ENCODE results near the gene BTG2.

DNA sequence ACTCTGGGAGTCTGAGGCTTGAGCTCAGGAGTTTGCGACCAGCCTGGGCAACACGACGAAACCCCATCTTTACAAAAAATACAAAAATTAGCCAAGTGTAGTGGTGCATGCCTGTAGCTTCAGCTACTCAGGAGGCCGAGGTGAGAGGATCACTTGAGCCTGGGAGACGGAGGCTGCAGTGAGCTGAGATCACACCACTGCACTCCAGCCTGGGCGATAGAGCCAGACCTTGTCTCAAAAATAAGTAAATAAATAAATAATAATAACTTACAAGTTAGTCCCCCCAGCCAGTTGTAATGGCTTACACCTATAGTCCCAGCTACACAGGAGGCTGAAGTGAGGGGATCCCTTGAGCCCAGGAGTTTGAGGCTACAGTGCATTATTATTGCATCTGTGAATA, 21.7 kb upstream of the BTG2 start:
- TF ChIP-seq POLR2AphosphoS5 (IDR thresholded peaks at IDR 0.05; ENCODE audit: low read depth, low read length) (no peak), POLR2A (IDR thresholded peaks at IDR 0.05; ENCODE audit: low read depth, low read length) (no peak)

Data from GM12892 (cell line).